ENCODE results near the gene CXCR3. TPM values are rescaled to one million over a fixed set of nuclear protein-coding genes. Genes with fewer than 3 reads are reported as not detected.
A peak's percentile ranks its signal among the peaks of the same experiment; 100 is the strongest.

The CXCR3 gene
- total and polyA plus RNA-seq, 11 donors, result 0.11 to 2.6 (median 0.29) TPM; not detected in 6

GRCh38 chrX:71640002-71640401 is 21.7 kb upstream of the CXCR3 start:
- TF ChIP-seq CTCF (IDR thresholded peaks at IDR 0.05) (no peak), POLR2A (IDR thresholded peaks at IDR 0.05) (no peak)
- intact Hi-C loops (cut with DNase I), result no loop called here
- no peak overlapping the region for H3K27ac ChIP-seq
- H3K9me3 ChIP-seq, result no peaks in the 10 kb centered on the region
- H3K27me3 ChIP-seq, result no peaks in the 10 kb centered on the region
- no peaks in the 10 kb centered on the region for H3K36me3 ChIP-seq
- H3K4me3 ChIP-seq, result no peak overlapping the region
- H3K4me1 ChIP-seq, result peaks cover 0 to 13% (median 0%) of the 10 kb centered on the region in 12 donors
- WGBS, 4 donors, result 82 to 96% (median 90%) methylated on average over 4 of the region's 4 CpGs
- ATAC-seq (no peak), DNase-seq (no peak)

GRCh38 chrX:71638409-71638808 is 20.1 kb upstream of the CXCR3 start:
- Histone ChIP-seq H3K36me3 (no peaks in the 10 kb centered on the region), H3K27me3 (no peaks in the 10 kb centered on the region), H3K27ac (peak overlapping the region in 1 of 12 donors; percentile 46), H3K4me1 (peaks cover 0 to 13% (median 0%) of the 10 kb centered on the region in 12 donors), H3K9me3 (no peaks in the 10 kb centered on the region), H3K4me3 (no peak overlapping the region)
- ATAC-seq, result no peak
- 73 to 94% (median 76%) methylated on average over 4 of the region's 4 CpGs for WGBS, 4 donors
- no peak for TF ChIP-seq CTCF (IDR thresholded peaks at IDR 0.05)
- TF ChIP-seq POLR2A (IDR thresholded peaks at IDR 0.05), result no peak
- intact Hi-C loops (cut with DNase I), result no loop called here
- DNase-seq, result no peak

- H3K27ac ChIP-seq, result peak overlapping the region in 1 of 12 donors; percentile 46
- no peaks in the 10 kb centered on the region for H3K36me3 ChIP-seq
- H3K4me1 ChIP-seq, result peaks cover 0 to 13% (median 0%) of the 10 kb centered on the region in 12 donors
- no peaks in the 10 kb centered on the region for H3K27me3 ChIP-seq
- no peaks in the 10 kb centered on the region for H3K9me3 ChIP-seq
- DNase-seq (no peak), ATAC-seq (peak in 1 of 4 donors; percentile 63)
- H3K4me3 ChIP-seq, result peak overlapping the region in 2 of 12 donors; percentile 12 to 15
- intact Hi-C loops (cut with DNase I), result no loop called here
- WGBS, 4 donors, result 45 to 69% (median 51%) methylated on average over 4 of the region's 4 CpGs
- TF ChIP-seq POLR2A (IDR thresholded peaks at IDR 0.05), result no peak
- TF ChIP-seq CTCF (IDR thresholded peaks at IDR 0.05), result no peak
Measured at GRCh38 chrX:71637848-71638247, 19.5 kb upstream of the CXCR3 start.

- DNase-seq (no peak), ATAC-seq (peak; percentile 22 to 62 (median 48))
- Histone ChIP-seq H3K36me3 (no peaks in the 10 kb centered on the region), H3K4me1 (peaks cover 0 to 13% (median 0%) of the 10 kb centered on the region in 12 donors), H3K27me3 (no peaks in the 10 kb centered on the region), H3K27ac (peak overlapping the region in 2 of 12 donors; percentile 6 to 8), H3K4me3 (no peak overlapping the region), H3K9me3 (no peaks in the 10 kb centered on the region)
- TF ChIP-seq POLR2A (IDR thresholded peaks at IDR 0.05) (no peak), CTCF (IDR thresholded peaks at IDR 0.05) (no peak)
- WGBS, 4 donors, result 66 to 73% (median 69%) methylated on average over 3 of the region's 3 CpGs
- intact Hi-C loops (cut with DNase I), result no loop called here
Measured at GRCh38 chrX:71637253-71637618, 18.9 kb upstream of the CXCR3 start.

Measured in heart left ventricle (tissue), 16 donors.